K562 (cell line): ENCODE data around the gene JPH2. TPM values are rescaled to one million over a fixed set of nuclear protein-coding genes. Genes with fewer than 3 reads are reported as not detected.

Source experiments
- ATAC-seq: fragments of 200-7000 bp; cut with Tn5 transposase; 3 replicates; pipeline ENCODE4 v1.9.1; 2020; ENCODE audit warnings: moderate library complexity
- BruUV-seq: library from RNA; stranded (reverse); fragments of 400-500 nt; replicated peaks from 2 replicates; lab custom pipeline; 2021; lab: Mats Ljungman, UMichigan
- CTCF ChIA-PET: fragments of 300-600 bp; formaldehyde crosslinking; extraction: SDS; loops from one replicate; lab custom pipeline; 2021; ENCODE audit warnings: low intra/inter-chr PET ratio; lab: Yijun Ruan, JAX
- POLR2A ChIA-PET: fragments of 300-600, 350-650 bp; sonication (Branson Sonifier 250); formaldehyde crosslinking; extraction: SDS; loops from one replicate; lab custom pipeline; 2021; ENCODE audit warnings: antibody characterized with exemption, inconsistent platforms; lab: Yijun Ruan, JAX
- DNase-seq, 4 experiments: peaks; one replicate each; pipeline versions ENCODE4 v3.0.0 to v3.0.0-alpha.2; 2011 to 2018; ENCODE audit warnings: low spot score in 3 of 4, mixed read lengths in 3 of 4; ENCODE audit errors: extremely low read depth in 1 of 4
- FAIRE-seq: peaks from 2 replicates; lab custom pipeline; 2011; peaks lifted over from hg19 to GRCh38; lab: Jason Lieb, UNC
- H2AFZ ChIP-seq: 2 replicates; pipeline ENCODE4 v1.6.0; 2011; ENCODE audit warnings: low read depth, low read length, control low read depth, inconsistent platforms
- H3K27ac ChIP-seq: fragments of 200-600 bp; 3 replicates; pipeline ENCODE4 v1.8.0; 2011; ENCODE audit warnings: low read depth, mild to moderate bottlenecking, control low read depth, inconsistent platforms, low read length, moderate library complexity, mixed read lengths; ENCODE audit errors: extremely low read depth
- H3K27me3 ChIP-seq, 2 experiments: fragments of 300-600 bp in 1 of 2; 2 replicates in 1 of 2; 3 replicates in 1 of 2; pipeline versions ENCODE4 v1.6.0 to v1.8.0; 2011; ENCODE audit warnings: inconsistent platforms in 2 of 2, low read length in 2 of 2, mild to moderate bottlenecking in 1 of 2, mixed read lengths in 1 of 2, moderate library complexity in 1 of 2; ENCODE audit not compliant: control insufficient read depth in 2 of 2, insufficient read depth in 2 of 2
- H3K36me3 ChIP-seq: fragments of 300-600 bp; 3 replicates; pipeline ENCODE4 v1.8.0; 2011; ENCODE audit warnings: mild to moderate bottlenecking, low read length, inconsistent platforms; ENCODE audit not compliant: control insufficient read depth, insufficient read depth
- H3K4me1 ChIP-seq, 2 experiments: fragments of 200-600 bp in 1 of 2; replicated peaks in 1 of 2; 2 replicates in 1 of 2; 3 replicates in 1 of 2; pipeline versions ENCODE4 v1.5.1 to v1.8.0; 2011; ENCODE audit warnings: inconsistent platforms in 2 of 2, low read length in 2 of 2, mild to moderate bottlenecking in 1 of 2, mixed read lengths in 1 of 2, moderate library complexity in 1 of 2; ENCODE audit not compliant: control insufficient read depth in 2 of 2, insufficient read depth in 2 of 2
- H3K4me2 ChIP-seq: 2 replicates; pipeline ENCODE4 v1.6.1; 2011; ENCODE audit warnings: low read length, control low read depth, inconsistent platforms, mixed read lengths; ENCODE audit not compliant: insufficient read depth
- H3K4me3 ChIP-seq: fragments of 200-600 bp; sonication (generic), shearing (Covaris generic); 2 replicates; pipeline ENCODE4 v1.5.1; 2016; ENCODE audit warnings: control low read depth, inconsistent platforms
- H3K79me2 ChIP-seq: fragments of 200-600 bp; 3 replicates; pipeline ENCODE4 v1.8.0; 2011; ENCODE audit warnings: low read length, inconsistent platforms; ENCODE audit not compliant: control insufficient read depth, insufficient read depth
- H3K9ac ChIP-seq, 2 experiments: 2 replicates each; pipeline versions ENCODE4 v1.6.0 to v1.6.1; 2011; ENCODE audit warnings: low read depth in 2 of 2, low read length in 2 of 2, control low read depth in 1 of 2, inconsistent platforms in 1 of 2, mild to moderate bottlenecking in 1 of 2, mixed read lengths in 1 of 2; ENCODE audit not compliant: insufficient read depth in 1 of 2
- H3K9me1 ChIP-seq: one replicate; pipeline ENCODE4 v1.6.0; 2011; ENCODE audit warnings: inconsistent platforms, mild to moderate bottlenecking, low read length, moderate library complexity; ENCODE audit not compliant: control insufficient read depth, insufficient read depth
- H3K9me3 ChIP-seq: replicated peaks from 2 replicates; pipeline ENCODE4 v1.5.1; 2011; ENCODE audit warnings: low read depth, low read length, inconsistent platforms; ENCODE audit not compliant: control insufficient read depth, insufficient read depth
- H4K20me1 ChIP-seq: replicated peaks from 2 replicates; pipeline ENCODE4 v1.6.1; 2011; ENCODE audit warnings: low read length, inconsistent platforms, mixed read lengths; ENCODE audit not compliant: control insufficient read depth, insufficient read depth
- BRF1 ChIP-seq: IDR thresholded peaks from 3 replicates; pipeline ENCODE4 v1.6.1; 2011; ENCODE audit warnings: borderline replicate concordance, mild to moderate bottlenecking; ENCODE audit not compliant: insufficient read length; ENCODE audit errors: extremely low read depth
- CREM ChIP-seq: IDR thresholded peaks from 2 replicates; pipeline ENCODE4 v1.6.1; 2014; ENCODE audit warnings: antibody characterized with exemption, low read depth
- ELF2 ChIP-seq: fragments of 250-450 bp; sonication (Bioruptor Pico); IDR thresholded peaks from 2 replicates; pipeline ENCODE4 v1.5.0; 2021; ENCODE audit warnings: mild to moderate bottlenecking
- HLTF ChIP-seq: fragments of 450-650 bp; IDR thresholded peaks from 2 replicates; pipeline ENCODE4 v1.6.1; 2016
- HNRNPL ChIP-seq: fragments of 200-400 bp; formaldehyde crosslinking; IDR thresholded peaks from 2 replicates; pipeline ENCODE4 v1.6.1; 2017; ENCODE audit warnings: low read depth, mild to moderate bottlenecking, low read length
- HSF4 ChIP-seq: fragments of 250-450 bp; sonication (Bioruptor Pico); IDR thresholded peaks from 2 replicates; pipeline ENCODE4 v2.1.2; 2022; ENCODE audit warnings: mild to moderate bottlenecking, moderate library complexity, borderline replicate concordance
- KAT8 ChIP-seq: fragments of 450-650 bp; IDR thresholded peaks from 2 replicates; pipeline ENCODE4 v1.6.1; 2016; ENCODE audit warnings: low read depth, mild to moderate bottlenecking
- MAFG ChIP-seq: fragments of 450-650 bp; conservative IDR thresholded peaks from 2 replicates; pipeline ENCODE4 v1.6.1; 2016; ENCODE audit warnings: missing genetic modification characterization, missing compliant biosample characterization
- MECOM ChIP-seq: fragments of 250-450 bp; sonication (Bioruptor Pico); IDR thresholded peaks from 2 replicates; pipeline ENCODE4 v1.8.0; 2022; ENCODE audit warnings: inconsistent platforms
- NFIX ChIP-seq: fragments of 250-450 bp; sonication (Bioruptor Pico); IDR thresholded peaks from 2 replicates; pipeline ENCODE4 v1.4.0; 2020; ENCODE audit warnings: low read depth, mild to moderate bottlenecking, moderate library complexity
- NR3C1 ChIP-seq: sonication (generic); formaldehyde crosslinking; IDR thresholded peaks from 2 replicates; pipeline ENCODE4 v1.8.1; 2022; ENCODE audit warnings: missing genetic modification reagents
- RB1 ChIP-seq: fragments of 450-650 bp; IDR thresholded peaks from 2 replicates; pipeline ENCODE4 v1.6.1; 2017; ENCODE audit warnings: low read depth, mild to moderate bottlenecking
- SMAD4 ChIP-seq: fragments of 250-450 bp; sonication (Bioruptor Pico); conservative IDR thresholded peaks from 2 replicates; pipeline ENCODE4 v1.8.0; 2021; ENCODE audit warnings: inconsistent platforms, mild to moderate bottlenecking, moderate library complexity
- TAL1 ChIP-seq: fragments of 450-650 bp; IDR thresholded peaks from 2 replicates; pipeline ENCODE4 v1.6.1; 2016; ENCODE audit warnings: mild to moderate bottlenecking
- XRCC5 ChIP-seq: fragments of 200-400 bp; formaldehyde crosslinking; IDR thresholded peaks from 2 replicates; pipeline ENCODE4 v1.6.1; 2017; ENCODE audit warnings: low read depth, mild to moderate bottlenecking, low read length
- ZBTB43 ChIP-seq: sonication (generic); formaldehyde crosslinking; IDR thresholded peaks from 2 replicates; pipeline ENCODE4 v1.8.0; 2023; ENCODE audit warnings: mild to moderate bottlenecking, missing genetic modification reagents
- ZNF3 ChIP-seq: fragments of 250-450 bp; sonication (Bioruptor Pico); IDR thresholded peaks from 2 replicates; pipeline ENCODE4 v1.5.0; 2021; ENCODE audit warnings: mild to moderate bottlenecking, moderate library complexity
- ZNF740 ChIP-seq, 3 experiments: fragments of 200-800 bp in 1 of 3; sonication (Bioruptor generic) in 1 of 3; sonication (generic) in 1 of 3; formaldehyde crosslinking in 1 of 3; IDR thresholded peaks; 2 replicates each; pipeline versions ENCODE4 v1.6.1 to v1.8.0; 2016 to 2022; ENCODE audit warnings: mild to moderate bottlenecking in 2 of 3, missing compliant biosample characterization in 2 of 3, missing genetic modification characterization in 2 of 3, missing genetic modification reagents in 1 of 3
- ZNF766 ChIP-seq: fragments of 200-800 bp; sonication (Bioruptor generic); conservative IDR thresholded peaks from 2 replicates; pipeline ENCODE4 v1.6.1; 2016; ENCODE audit warnings: missing genetic modification characterization, missing compliant biosample characterization
- WGBS: fragments of 100-300 bp; shearing (Covaris generic); methylation state at CpG from one replicate; pipeline ENCODE4 v1.1.6; 2016; ENCODE audit warnings: low coverage, mixed read lengths; ENCODE audit not compliant: insufficient coverage; ENCODE audit errors: missing lambda C conversion rate; 5-methylcytosine and 5-hydroxymethylcytosine counted together
- in situ Hi-C: fragments of 300-500 bp; cut with MboI; formaldehyde crosslinking; loops from 4 replicates; pipeline ENCODE4 v1.15.0; 2018; ENCODE audit warnings: inconsistent platforms, mixed read lengths
- intact Hi-C: fragments of 100-400 bp; cut with micrococcal nuclease; formaldehyde crosslinking; loops from 2 replicates; pipeline ENCODE4 v1.14.2; 2022
- polyA plus RNA-seq, 8 experiments: library from polyadenylated mRNA; depleted of rRNA in 4 of 8; stranded (reverse) in 5 of 8; unstranded in 3 of 8; fragments of >200 nt; fragmentation: Nextera tagmentation in 2 of 8; fragmentation: Illumina TruSeq in 1 of 8; extraction: Ambion mirVana in 2 of 8; extraction: Trizol in 1 of 8; gene quantifications; 2 replicates each; pipeline versions ENCODE4 v1.2.1 to v1.2.3, GENCODE V29; 2011 to 2014; ENCODE audit warnings: inconsistent platforms in 1 of 8, missing spikeins in 1 of 8
- total RNA-seq, 7 experiments: library from RNA; depleted of rRNA in 6 of 7; stranded (reverse); fragments of >200 nt in 6 of 7; fragmentation: Illumina TruSeq in 2 of 7; extraction: Trizol in 2 of 7; gene quantifications; 2 replicates each; pipeline versions ENCODE4 v1.2.1 to v1.2.3, GENCODE V29; 2011 to 2021; ENCODE audit warnings: low replicate concordance in 1 of 7

The JPH2 gene
- total and polyA plus RNA-seq, 9 of the 15 experiments (the other 6 are each of a cell fraction or from before 2014, with no cell fraction given) = not detected

GRCh38 chr20:44123874-44124535 is 63.0 kb downstream of the JPH2 start:
- TF ChIP-seq CREM (no peak), MECOM (CRISPR knock-in tag) (no peak), NFIX (CRISPR knock-in tag) (no peak), ZNF3 (CRISPR knock-in tag) (no peak), ZNF766 (CRISPR knock-in tag) (no peak), HNRNPL (no peak), TAL1 (no peak), BRF1 (no peak), ZBTB43 (CRISPR knock-in tag) (no peak), NR3C1 (no peak), XRCC5 (no peak), HLTF (no peak), KAT8 (no peak), SMAD4 (CRISPR knock-in tag) (no peak), HSF4 (CRISPR knock-in tag) (no peak), ELF2 (CRISPR knock-in tag) (no peak), MAFG (tag) (no peak), RB1 (no peak), ZNF740 (CRISPR knock-in tag; IDR thresholded peaks at IDR 0.05) (no peak), ZNF740 (tag; IDR thresholded peaks at IDR 0.05) (no peak)

More at GRCh38 chr20:44123874-44124535, 63.0 kb downstream of the JPH2 start:
- Histone ChIP-seq H3K4me3 (no peak overlapping the region), H4K20me1 (no peaks in the 10 kb centered on the region), H3K4me1 (no peaks in the 10 kb centered on the region), H3K9ac (no peak overlapping the region), H3K9me3 (no peaks in the 10 kb centered on the region), H2AFZ (no peak overlapping the region), H3K27me3 (peaks cover 20 to 32% of the 10 kb centered on the region in 2 experiments; a peak in 4 of 5 replicates), H3K27ac (no peak overlapping the region), H3K79me2 (no peaks in the 10 kb centered on the region), H3K36me3 (no peaks in the 10 kb centered on the region), H3K4me2 (no peak overlapping the region), H3K9me1 (no peaks in the 10 kb centered on the region)
- FAIRE-seq (no peak), ATAC-seq (no peak), DNase-seq (no peak)
- BruUV-seq = no TSS peak
- ChIA-PET POLR2A (interaction anchor here (1.0 kb wide), 1 partner anchor 25 kb away, joined by 3 read pairs; no protein-coding TSS in a partner anchor), CTCF (no interaction called here)
- 7% methylated on average over 8 of the region's 8 CpGs for WGBS
- intact Hi-C loops (no loop called here), in situ Hi-C loops (no loop called here)
